Uterus (tissue), 4 donors: ENCODE measurements around the gene TMEM45B. TPM values are rescaled to one million over a fixed set of nuclear protein-coding genes. Genes with fewer than 3 reads are reported as not detected.
"Not testable (repeated sequence)": the region's sequence is repeated elsewhere in the genome, so short reads cannot be mapped to it uniquely, and the experiment has no call there.

Experiments used
- DNase-seq, 2 donors: peaks; one replicate each; pipeline ENCODE4 v3.0.0-alpha.2; 2019 to 2020
- H3K27ac ChIP-seq, 2 donors: fragments of 200-600 bp; sonication (generic); 1 replicate in 1 of 2; 2 replicates in 1 of 2; pipeline ENCODE4 v1.5.1; 2016 to 2018
- H3K27me3 ChIP-seq, 2 donors: fragments of 200-600 bp; sonication (generic); one replicate each; pipeline ENCODE4 v1.5.1; 2018 to 2019; ENCODE audit warnings: control low read depth in 1 of 2
- H3K36me3 ChIP-seq, 2 donors: fragments of 200-600 bp; sonication (generic); one replicate each; pipeline ENCODE4 v1.5.1; 2019; ENCODE audit warnings: control low read depth in 1 of 2
- H3K4me1 ChIP-seq, 2 donors: fragments of 200-600 bp; sonication (generic); one replicate each; pipeline ENCODE4 v1.5.1; 2018 to 2019; ENCODE audit warnings: control low read depth in 1 of 2
- H3K4me3 ChIP-seq, 2 donors: fragments of 200-600 bp; sonication (generic); 1 replicate in 1 of 2; 2 replicates in 1 of 2; pipeline ENCODE4 v1.5.1; 2018 to 2019; ENCODE audit warnings: mild to moderate bottlenecking in 1 of 2
- H3K9me3 ChIP-seq, 2 donors: fragments of 200-600 bp; sonication (generic); one replicate each; pipeline ENCODE4 v1.5.1; 2019; ENCODE audit warnings: control low read depth in 1 of 2
- POLR2A ChIP-seq, 2 donors: fragments of 450-650 bp; IDR thresholded peaks; one replicate each; pipeline ENCODE4 v1.6.1; 2016; ENCODE audit warnings: antibody characterized with exemption in 2 of 2, mild to moderate bottlenecking in 1 of 2, moderate library complexity in 1 of 2
- intact Hi-C: fragments of 100-400 bp; cut with DNase I; formaldehyde crosslinking; loops from one replicate; pipeline ENCODE4 v1.15.1; 2023; ENCODE audit warnings: low total_unique reads
- total RNA-seq, 4 donors: library from RNA; depleted of rRNA in 3 of 4; stranded (reverse); fragments of >200 nt in 3 of 4; gene quantifications; one replicate each; pipeline versions ENCODE4 v1.1.0 to v1.2.4, GENCODE V29; 2014 to 2023
- TF ChIP-seq, protein P1 (sequence below), 4 experiments: fragments of 200-600 bp in 2 of 4; fragments of 450-650 bp in 2 of 4; sonication (generic) in 2 of 4; IDR thresholded peaks; one replicate each; pipeline ENCODE4 v1.5.1; 2016 to 2019; ENCODE audit warnings: antibody characterized with exemption in 4 of 4, mild to moderate bottlenecking in 2 of 4, moderate library complexity in 1 of 4
- donor health status: DM: yes; HTN: yes; CAD: no.

Gene TMEM45B
- total RNA-seq, 4 donors from 2014 or later = 0.18 to 2.1 (median 0.29) TPM; not detected in 1

DNA sequence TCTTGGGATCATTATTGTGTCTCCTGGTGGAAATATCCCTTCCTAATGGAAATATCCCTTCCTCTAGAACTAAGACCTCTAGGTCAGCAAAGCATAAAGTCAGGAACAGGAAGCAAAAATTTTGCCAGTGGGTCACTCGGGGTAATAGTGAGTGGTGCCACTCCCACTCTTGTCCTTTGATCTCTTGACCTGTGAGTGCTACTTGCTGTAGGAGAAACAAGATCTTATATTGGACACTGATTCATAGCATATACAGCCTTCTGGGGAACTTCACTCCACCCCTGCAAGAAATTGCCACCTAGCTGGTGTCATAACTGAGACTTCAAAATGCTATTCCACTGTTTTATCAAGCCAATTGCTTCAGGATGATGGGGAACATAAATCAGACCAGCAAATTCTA, 44.7 kb upstream of the TMEM45B start:
- Histone ChIP-seq H3K27ac (no peak overlapping the region), H3K4me1 (no peaks in the 10 kb centered on the region), H3K9me3 (peaks cover 0 to 3% of the 10 kb centered on the region in 2 donors), H3K4me3 (no peak overlapping the region), H3K36me3 (no peaks in the 10 kb centered on the region), H3K27me3 (no peaks in the 10 kb centered on the region)
- DNase-seq = no peak
- TF ChIP-seq, protein P1, sequence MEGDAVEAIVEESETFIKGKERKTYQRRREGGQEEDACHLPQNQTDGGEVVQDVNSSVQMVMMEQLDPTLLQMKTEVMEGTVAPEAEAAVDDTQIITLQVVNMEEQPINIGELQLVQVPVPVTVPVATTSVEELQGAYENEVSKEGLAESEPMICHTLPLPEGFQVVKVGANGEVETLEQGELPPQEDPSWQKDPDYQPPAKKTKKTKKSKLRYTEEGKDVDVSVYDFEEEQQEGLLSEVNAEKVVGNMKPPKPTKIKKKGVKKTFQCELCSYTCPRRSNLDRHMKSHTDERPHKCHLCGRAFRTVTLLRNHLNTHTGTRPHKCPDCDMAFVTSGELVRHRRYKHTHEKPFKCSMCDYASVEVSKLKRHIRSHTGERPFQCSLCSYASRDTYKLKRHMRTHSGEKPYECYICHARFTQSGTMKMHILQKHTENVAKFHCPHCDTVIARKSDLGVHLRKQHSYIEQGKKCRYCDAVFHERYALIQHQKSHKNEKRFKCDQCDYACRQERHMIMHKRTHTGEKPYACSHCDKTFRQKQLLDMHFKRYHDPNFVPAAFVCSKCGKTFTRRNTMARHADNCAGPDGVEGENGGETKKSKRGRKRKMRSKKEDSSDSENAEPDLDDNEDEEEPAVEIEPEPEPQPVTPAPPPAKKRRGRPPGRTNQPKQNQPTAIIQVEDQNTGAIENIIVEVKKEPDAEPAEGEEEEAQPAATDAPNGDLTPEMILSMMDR (IDR thresholded peaks at IDR 0.05) = no peak
- TF ChIP-seq POLR2A (IDR thresholded peaks at IDR 0.05) = no peak
- intact Hi-C loops = no loop called here

DNA sequence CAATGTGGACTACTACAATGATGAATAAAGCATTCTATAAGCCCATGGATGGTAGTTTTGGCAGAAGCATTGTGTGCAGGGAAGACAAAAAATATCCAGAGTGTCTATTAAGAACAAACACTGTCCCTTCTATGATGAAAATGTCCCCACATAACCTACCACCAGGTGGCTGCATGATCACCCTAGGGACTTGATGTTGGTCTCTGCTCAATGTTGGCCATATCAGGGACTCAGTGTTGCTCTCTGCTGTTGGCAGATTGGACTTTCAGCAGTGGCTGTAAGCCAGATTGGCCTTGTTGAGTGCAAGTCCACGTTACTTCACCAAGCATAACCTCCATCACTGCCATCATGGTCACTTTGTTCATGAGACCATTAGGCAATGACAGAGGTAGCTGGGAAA, 44.2 kb upstream of the TMEM45B start:
- intact Hi-C loops, DNase-seq, H3K36me3 ChIP-seq: not testable (repeated sequence)

DNA sequence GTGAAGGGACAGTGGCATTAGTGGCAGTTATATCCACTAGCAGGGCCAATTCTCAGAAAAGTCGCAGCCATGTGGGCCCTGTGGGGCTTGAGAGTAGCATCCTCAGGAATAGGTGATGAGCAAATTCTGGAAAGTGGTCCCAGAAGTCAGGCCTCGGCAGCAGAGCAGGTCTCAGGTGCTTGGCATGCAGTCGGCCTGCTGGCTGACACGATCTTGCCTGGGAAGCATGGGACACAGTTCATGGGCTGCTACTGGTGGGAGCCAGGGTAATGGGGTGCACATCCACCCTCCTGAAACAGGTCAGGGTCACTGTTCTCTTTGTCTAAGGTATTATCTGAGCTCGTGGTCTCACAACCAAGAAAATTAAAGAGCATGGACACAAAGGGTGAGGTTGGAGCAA, 36.8 kb upstream of the TMEM45B start:
- TF ChIP-seq, protein P1 (IDR thresholded peaks at IDR 0.05) = no peak
- TF ChIP-seq POLR2A (IDR thresholded peaks at IDR 0.05) = no peak
- Histone ChIP-seq H3K4me3 (no peak overlapping the region), H3K27me3 (no peaks in the 10 kb centered on the region), H3K4me1 (no peaks in the 10 kb centered on the region), H3K36me3 (no peaks in the 10 kb centered on the region), H3K9me3 (no peaks in the 10 kb centered on the region), H3K27ac (no peak overlapping the region)
- no peak for DNase-seq
- intact Hi-C loops = no loop called here

More for the DNA sequence above, 44.2 kb upstream of the TMEM45B start:
- not testable (repeated sequence) for H3K9me3 ChIP-seq, H3K27me3 ChIP-seq, H3K4me1 ChIP-seq, H3K4me3 ChIP-seq, H3K27ac ChIP-seq

DNA sequence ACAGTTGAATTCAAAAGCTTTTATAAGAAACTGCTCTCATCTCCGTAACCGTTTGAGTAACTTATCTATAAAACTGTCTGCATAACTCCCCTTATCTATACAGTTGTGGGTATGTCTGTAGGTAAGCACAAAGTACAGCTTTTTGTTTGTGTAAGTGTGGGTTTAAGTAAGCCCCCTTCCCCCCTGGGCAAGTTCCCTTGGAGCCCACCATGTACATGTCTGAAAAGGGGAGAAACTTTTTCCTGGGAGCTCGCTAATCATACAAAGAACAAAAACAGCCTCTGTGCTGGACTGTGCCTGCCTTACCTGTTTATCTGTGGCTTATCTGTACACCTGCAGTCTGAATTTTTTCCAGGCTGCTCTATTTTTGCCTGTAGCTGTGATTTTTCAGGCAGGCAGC, 36.3 kb upstream of the TMEM45B start:
- TF ChIP-seq POLR2A (IDR thresholded peaks at IDR 0.05) = no peak
- TF ChIP-seq, protein P1 (IDR thresholded peaks at IDR 0.05) = no peak
- Histone ChIP-seq H3K36me3 (no peaks in the 10 kb centered on the region), H3K4me3 (no peak overlapping the region), H3K27ac (no peak overlapping the region), H3K4me1 (no peaks in the 10 kb centered on the region), H3K9me3 (no peaks in the 10 kb centered on the region), H3K27me3 (no peaks in the 10 kb centered on the region)
- intact Hi-C loops = no loop called here
- no peak for DNase-seq

DNA sequence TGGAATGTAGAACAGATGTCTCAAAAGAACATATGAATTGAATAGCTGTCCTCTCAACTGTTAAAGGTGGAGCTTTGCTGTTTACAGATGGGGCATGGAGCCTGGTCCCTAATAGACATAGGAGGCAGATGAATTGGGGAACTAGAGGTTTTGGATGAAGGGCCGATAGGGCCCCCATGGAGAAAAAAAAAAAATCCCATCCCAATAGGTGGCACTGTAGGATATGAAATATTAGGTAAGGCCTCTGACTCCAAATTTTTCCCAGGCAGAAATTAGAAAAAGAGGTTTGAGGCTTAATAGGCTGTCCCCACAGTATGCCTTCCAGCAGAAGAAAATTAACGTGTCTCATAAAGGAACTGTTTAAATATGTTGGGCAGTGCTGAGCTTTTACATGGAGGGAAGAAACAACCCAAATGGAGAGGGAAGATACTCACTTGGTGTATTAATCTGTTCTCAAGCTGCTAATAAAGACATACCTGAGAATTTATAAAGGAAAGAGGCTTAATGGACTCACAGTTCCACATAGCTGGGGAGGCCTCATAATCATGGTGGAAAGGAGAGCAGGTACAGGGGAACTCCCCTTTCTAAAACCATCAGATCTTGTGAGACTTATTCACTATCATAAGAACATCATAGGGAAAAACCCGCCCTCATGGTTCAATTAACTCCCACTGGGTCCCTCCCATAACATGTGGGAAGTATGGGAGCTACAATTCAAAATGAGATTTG, 30.1 kb upstream of the TMEM45B start:
- no peaks in the 10 kb centered on the region for H3K36me3 ChIP-seq
- DNase-seq = no peak
- no peak overlapping the region for H3K27ac ChIP-seq
- TF ChIP-seq, protein P1 (IDR thresholded peaks at IDR 0.05) = no peak
- no peak for TF ChIP-seq POLR2A (IDR thresholded peaks at IDR 0.05)
- no peak overlapping the region for H3K4me3 ChIP-seq
- H3K9me3 ChIP-seq = no peaks in the 10 kb centered on the region
- H3K27me3 ChIP-seq = no peaks in the 10 kb centered on the region
- intact Hi-C loops = no loop called here
- H3K4me1 ChIP-seq = no peaks in the 10 kb centered on the region

DNA sequence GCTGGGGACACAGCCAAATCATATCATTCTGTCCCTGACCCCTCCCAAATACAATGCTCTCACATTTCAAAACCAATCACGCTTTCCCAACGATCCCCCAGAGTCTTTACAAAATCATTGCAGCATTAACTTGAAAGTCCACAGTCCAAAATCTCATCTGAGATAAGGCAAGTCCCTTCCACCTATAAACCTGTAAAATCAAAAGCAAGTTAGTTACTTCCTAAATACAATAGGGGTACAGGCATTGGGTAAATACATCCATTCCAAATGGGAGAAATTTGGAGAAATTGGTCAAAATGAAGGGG, 29.6 kb upstream of the TMEM45B start:
- H3K4me1 ChIP-seq, H3K27ac ChIP-seq, H3K9me3 ChIP-seq, H3K27me3 ChIP-seq, DNase-seq, intact Hi-C loops, H3K36me3 ChIP-seq, H3K4me3 ChIP-seq: not testable (repeated sequence)
